MV-4-11 (cell line): ENCODE data around the gene KCTD17.
A peak's percentile ranks its signal among the peaks of the same experiment; 100 is the strongest.

Experiments
- DNase-seq: peaks from one replicate; lab custom pipeline; 2025; lab: John Stamatoyannopoulos, UW

The KCTD17 gene

DNA sequence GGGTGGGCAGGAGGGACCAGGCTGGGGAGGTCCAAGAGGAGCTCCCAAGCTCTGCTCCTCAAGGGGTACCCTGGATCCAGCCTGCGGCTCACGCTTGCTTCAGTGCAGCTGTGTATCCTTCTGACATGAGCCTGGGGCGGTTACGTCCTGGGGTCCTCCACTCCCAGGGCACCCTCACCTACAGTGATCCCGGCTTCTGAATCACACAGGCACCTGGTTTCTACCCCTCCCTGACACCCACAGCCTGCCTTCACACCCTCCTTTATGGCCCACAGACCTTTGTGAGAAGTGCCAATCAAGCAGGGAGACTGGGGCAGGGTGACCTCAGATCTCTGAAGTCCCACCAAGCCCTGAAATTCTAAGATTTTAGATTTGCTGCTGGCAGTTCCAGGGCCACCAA is 30.5 kb upstream of the KCTD17 start:
- DNase-seq, result no peak

DNA sequence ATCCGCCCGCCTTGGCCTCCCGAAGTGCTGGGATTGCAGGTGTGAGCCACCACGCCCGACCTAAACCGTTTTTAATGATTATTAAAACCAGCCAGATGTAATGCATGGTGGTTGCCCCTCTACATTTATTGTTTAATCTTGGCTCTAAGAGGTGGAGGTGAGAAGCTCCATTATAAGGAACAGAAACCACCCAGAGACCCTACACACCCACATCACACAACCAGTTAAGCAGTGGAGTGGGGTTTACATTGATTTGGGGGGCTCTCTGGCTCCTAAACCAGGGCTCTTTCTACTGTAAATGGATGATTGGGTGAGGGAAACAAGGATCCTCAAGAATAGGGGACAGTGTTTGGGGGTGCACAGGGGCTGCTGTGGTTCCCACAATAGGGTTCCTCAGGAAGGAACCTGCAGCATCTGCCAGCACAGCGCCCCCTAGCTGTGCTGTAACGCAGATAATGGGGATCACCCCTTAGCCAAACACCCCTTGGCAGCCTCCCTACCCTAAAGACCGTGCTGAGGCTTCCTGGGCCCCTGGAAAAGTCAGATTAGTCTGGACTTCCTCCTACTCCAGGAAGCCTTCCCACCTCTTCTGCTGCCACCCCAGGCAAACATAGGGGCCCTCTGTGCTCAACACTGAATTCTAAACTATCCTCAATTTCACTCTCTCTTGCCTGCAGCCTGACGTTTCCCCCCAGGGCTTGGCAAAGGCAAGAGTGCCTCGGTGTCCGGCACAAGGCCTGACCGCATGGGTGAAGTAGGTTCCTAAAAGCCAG is 29.6 kb upstream of the KCTD17 start:
- DNase-seq, result peak; percentile 16

DNA sequence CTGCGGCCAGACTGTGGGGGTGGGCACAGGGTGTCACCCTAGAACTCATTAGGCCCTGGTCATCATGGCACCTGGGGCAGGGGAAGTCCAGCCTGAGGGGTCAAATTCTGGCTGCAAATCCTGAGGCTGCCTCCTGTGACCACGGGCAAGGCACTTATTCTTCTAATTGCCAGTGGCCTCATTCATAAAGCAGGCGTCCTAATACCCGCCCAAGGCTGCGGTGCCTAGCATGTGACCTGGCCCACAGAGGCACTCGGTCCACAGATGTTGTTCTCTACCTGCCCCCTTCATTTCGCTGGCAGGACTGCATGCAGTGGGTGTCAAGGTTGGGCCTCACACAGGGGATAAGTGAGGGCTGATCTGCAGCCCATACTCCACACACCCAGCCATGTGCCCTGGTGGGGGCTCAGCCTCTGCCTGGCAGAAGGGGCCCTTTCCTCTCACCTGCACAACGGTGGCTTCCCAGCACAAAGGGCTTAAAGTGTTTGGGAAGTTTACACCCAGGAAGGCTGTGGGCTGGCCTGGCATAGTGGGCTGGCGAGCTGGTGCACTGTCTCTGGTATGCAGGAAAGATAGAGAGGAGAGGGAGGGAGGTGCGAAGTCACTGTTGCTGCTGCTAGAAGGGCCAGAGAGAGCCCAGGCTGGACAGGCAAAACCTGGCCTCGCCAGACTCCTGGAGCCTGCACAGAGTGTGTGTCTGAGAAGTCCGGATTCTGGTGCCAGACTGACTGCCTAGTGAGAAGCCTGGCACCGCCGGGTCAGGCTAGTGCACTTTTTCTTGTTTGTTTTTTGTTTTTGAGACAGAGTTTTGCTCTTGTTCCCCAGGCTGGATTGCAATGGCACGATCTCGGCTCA is 28.8 kb upstream of the KCTD17 start:
- DNase-seq, result no peak

DNA sequence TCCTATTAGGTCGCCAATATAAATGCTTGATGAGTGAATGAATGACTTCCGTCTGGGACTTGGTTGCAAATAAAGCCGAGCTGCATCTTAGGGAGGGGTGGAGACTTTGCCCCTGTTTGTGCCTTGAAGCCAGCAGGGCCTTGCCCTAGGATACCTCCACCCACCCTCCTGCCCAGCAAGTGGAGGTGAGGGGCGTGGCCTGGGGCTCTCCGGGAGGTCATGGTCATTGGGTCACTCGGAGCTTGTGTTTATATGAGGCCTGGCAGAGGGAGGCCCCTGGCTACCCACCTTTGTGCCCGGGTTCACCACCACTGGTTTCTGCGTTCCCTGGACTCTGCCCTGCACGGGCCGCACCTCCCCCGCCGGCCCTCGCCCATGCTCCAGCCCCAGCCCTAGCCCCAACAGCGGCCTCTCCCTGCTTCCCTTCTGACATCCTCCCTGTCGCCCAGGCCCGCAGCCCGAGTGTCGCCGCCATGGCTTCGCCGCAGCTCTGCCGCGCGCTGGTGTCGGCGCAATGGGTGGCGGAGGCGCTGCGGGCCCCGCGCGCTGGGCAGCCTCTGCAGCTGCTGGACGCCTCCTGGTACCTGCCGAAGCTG is 27.7 kb upstream of the KCTD17 start:
- DNase-seq, result no peak

DNA sequence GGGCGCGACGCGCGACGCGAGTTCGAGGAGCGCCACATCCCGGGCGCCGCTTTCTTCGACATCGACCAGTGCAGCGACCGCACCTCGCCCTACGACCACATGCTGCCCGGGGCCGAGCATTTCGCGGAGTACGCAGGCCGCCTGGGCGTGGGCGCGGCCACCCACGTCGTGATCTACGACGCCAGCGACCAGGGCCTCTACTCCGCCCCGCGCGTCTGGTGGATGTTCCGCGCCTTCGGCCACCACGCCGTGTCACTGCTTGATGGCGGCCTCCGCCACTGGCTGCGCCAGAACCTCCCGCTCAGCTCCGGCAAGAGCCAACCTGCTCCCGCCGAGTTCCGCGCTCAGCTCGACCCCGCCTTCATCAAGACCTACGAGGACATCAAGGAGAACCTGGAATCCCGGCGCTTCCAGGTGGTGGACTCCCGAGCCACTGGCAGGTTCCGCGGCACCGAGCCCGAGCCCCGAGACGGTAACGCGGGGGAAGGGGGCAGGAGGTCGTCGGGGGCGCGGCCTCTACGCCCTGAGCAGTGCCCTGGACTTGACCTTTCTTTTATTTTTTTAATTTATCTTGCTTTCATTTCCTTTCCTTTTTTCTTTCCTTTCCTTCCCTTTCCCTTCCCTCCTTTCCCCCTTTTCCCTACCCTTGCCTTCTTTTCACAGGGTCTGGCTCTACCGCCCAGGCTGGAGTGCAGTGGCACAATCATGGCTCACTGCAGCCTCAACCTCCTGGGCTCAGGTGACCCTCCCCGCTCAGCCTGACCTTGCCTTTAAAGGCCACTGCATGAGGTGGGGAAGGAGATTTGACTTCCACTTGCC is 27.0 kb upstream of the KCTD17 start:
- DNase-seq, result no peak

DNA sequence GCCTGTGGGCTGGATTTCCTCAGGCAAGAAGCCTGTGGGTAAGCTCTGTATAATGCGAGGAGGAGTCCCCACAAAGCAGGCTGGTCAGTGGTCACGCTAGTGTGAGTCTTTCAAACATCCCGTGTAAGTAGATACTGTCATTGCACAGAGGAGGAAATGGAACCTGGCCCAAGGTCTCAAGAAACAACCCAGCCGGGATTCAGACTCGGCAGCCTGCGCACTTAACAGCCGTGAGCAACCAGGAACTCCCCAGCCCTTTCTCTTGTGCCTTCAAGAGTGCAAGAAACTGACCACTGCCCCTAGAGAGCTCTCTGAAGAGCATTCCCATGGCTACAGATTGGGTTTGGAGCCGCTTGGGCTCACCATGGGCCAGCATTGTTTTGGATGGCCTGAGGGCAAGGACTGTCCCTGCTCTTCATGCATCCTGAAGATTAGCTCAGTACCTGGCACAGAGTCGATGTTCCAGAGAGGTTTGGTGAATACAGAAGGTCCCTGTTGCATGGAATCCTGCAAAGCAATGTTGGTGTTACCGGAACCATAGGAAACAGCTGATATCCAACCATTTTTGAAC is 26.0 kb upstream of the KCTD17 start:
- DNase-seq, result peak; percentile 14

DNA sequence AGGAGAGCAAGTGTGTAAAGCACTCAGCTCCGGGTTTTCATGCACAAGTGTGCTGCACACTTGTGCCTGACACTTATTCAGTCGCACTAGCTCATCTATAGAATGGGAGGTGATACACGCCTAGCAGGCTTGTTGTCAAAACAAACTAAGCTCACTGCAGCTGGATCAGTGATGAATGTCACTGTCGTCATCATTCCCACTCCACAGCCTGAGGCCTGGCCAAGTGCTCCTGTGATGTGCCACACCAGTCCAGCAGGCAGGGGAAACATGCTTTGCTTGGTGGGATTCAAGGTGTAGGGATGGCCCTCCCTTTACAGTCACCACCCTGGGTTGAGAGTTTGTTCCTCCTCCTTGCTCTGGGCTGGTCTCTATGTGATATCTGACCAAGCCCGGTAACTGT is 25.2 kb upstream of the KCTD17 start:
- no peak for DNase-seq

DNA sequence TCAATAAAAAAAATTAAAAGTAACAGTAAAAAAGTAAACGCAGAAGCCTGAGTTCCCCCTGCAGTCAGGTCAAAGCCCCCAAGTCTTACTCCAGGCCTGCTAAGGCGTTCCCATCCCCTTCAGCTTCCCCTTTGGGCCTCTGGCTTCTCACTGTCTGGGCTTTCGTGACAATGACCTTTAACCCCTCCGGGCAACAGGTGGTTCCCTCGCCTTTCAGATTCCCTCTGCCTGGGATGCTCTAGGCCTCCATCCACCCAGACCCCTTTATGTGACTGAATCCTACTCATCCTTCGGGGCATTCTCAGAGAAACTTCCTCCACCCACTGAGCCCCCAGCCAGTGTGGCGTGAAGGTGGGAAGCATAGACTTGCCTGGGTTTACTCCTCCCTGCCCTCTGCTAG is 24.0 kb upstream of the KCTD17 start:
- no peak for DNase-seq

DNA sequence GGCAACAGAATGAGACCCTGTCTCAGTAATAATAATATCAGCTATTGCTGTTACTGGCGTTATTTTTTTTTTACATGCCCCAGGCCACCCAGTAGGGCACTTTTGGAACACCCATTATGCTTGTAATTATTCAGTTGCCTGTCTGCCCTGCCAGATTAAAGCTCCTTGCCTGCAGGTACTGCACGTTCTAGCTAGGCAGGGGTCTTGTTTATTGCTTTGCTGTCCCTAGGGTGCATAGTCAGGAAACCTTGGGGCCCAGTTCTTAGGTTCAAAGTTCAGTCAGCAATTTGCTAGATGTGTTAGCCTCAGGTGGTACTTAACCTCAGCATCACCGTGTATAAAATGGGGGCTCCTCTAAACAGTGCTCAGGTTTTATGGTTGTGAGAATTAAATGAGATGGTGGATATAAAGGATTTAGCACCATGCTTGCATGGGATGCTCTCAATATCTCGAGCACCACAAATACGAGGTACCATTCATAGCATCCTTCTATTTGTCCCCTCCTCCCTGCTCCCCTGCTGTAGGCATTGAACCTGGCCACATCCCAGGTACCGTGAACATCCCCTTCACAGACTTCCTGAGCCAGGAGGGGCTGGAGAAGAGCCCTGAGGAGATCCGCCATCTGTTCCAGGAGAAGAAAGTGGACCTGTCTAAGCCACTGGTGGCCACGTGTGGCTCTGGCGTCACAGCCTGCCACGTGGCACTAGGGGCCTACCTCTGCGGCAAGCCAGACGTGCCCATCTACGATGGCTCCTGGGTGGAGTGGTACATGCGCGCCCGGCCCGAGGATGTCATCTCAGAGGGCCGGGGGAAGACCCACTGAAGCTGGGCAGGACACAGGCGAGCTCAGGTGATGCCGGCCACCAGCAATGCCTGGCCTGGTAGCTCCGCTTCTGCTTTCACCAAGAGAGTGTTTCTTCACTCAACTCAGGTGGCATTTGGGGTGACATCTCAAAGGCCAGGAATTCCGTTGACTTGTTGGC is 22.6 kb upstream of the KCTD17 start:
- no peak for DNase-seq

DNA sequence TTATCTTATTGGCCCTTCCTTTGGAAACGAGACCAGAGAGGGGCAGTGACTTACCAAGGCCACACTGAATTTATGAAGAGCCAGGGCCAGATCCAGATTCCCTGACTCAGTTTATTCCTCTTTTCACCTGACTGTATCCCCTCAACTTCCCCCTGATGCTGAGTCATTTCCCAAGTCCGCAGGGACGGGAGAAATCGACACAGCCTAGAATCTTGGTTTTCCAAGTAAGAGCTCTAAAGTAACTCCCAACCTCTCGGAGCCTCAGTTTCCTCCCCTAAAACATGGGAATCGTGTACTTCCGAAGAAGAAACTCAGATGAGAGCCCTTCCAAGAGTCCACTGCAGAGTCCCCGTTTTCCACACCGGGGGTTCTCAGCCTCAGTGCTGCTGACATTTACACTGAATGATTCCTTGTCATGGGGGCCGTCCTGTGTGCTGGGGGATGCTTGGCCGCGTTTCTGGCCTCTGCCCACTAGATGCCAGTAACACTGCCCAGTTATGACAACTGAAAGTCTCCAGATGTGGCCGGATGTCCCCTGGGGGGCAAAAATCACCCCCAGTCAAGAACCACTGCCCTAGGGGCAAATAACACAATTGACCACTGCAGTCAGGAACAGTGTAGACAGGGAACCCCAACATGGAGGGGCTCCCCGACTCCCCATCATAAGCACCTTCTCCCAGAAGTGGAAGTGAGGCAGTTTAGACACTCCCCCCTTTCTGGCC is 20.8 kb upstream of the KCTD17 start:
- no peak for DNase-seq

DNA sequence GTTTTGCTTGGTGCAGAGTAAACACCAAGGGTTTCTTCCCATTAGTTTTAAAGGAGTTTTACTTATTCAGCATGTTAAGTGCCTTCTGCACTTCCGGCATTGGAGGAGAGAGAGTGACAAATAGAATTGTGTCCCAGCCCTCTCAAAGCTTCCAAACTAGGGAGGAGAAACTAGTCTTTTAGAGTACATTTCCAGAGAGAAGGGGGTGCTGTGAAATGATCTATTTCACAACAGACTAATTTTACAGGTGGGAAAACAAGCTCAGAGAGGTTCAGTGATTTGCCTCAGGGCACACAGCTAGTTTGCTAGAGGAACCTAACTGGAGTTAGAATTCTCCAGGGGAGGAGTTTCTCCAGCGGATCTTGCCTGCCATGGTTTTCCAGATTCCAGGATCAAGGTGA is 19.4 kb upstream of the KCTD17 start:
- no peak for DNase-seq

DNA sequence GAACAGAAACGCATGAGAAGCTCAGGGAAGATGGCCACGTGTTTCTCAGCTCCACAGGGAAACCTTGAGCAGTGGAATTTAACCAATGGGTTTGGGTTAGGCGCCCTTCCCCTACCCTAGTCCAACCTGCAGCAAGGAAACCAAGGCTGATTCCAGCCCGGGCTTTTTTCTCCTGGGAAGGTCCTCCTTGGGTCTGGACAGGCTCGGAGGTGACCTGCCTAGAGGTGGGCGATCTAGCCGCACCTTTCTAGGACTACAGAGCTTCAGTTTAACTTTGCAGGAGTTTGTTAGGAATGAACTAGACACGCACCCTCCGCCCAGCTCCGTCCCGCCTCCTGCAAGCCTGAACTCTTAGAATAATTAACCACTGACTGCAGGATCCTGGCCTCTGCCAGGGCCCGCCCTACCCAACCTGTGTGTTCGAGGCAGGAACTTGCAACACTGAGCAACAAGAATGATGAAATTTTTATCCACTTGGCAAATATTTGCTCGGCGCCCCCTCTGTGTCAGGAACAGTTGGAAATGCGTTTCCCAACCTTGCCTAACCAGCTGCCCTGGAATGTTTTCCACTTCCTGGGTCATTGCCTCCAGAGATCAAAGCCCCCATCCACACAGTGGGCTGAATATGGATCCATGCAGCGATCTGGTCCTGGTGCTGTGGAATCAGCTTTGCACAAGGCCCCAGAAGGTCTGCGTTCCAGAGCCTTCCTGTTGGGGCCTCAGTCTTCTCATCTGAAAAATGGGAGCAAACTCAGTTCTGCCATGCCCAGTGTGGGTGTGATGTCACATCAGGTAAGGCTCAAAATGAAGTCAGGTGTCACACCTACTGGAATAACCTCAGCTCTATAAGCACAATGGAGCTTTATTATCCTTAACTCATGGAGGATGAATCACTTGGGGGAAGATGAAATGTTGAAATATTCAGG is 18.7 kb upstream of the KCTD17 start:
- peak; percentile 72 for DNase-seq

DNA sequence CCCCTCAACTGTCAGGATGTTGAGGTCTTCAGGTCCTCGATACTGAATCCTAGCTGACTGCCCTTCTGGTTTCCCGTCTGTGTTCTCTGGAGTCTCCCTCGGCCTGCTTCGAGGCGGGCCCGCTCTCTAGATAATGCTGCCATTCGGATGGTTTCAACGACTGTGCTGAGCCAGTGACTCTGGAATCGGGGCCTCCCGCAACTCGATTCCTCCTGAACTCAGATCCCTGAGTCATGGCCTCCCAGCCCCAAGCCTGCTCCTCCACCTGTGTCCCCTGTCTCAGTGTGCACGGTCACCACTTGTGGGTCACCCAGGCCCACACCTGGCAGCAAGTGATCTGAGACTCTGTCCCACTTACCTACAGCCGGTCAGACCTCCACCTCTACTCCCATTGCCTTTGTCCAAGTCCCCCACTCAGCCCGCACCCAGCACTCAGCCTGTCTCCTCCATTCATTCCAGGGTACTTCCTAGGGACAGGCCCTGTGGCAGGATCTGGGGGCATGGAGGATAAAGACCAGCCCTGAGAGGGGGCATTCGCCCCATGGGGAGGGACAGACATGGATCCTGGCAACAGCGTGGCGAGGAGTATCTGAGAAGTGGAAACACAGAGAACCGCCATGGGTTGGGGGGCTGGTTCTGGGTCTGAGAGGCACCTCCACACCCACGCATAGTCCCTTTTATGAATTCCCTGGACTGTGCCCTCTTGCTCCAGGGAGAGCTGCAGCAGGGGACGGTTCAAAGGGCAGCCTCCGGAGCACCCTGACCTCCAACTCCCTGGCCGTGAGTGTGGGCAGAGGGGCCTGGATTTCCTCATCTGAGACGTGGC is 17.7 kb upstream of the KCTD17 start:
- DNase-seq, result no peak

DNA sequence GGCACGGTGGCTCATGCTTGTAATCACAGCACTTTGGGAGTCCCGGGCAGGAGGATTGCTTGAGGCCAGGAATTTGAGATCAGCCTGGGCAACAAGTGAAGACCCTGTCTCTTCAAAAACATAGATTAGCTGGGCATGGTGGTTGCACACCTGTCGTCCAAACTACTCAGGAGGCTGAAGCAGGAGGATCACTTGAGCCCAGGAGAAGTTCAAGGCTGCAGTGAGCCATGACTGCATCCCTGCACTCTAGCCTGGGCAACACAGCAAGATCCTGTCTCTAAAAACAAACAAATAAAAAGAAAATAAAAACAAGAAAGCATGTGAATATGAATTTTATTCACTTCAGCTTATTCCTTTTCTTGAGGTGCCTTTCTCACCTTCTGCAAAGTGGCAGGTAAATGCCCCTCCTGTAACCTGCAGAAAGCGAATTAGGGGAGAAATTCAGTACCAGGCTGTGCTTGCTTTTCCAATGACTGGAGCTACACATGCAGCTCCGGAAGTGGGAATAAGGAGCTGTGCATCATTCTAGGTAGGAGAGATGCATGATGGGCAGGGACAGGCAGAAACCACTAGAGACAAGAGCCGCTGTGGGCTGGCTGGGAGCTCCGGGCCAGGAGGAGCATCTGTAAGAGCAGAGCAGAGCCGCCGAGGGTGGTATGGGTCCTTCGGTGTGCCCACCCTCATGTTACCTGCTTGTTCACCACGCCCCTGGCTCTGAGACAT is 14.7 kb upstream of the KCTD17 start:
- DNase-seq, result no peak

DNA sequence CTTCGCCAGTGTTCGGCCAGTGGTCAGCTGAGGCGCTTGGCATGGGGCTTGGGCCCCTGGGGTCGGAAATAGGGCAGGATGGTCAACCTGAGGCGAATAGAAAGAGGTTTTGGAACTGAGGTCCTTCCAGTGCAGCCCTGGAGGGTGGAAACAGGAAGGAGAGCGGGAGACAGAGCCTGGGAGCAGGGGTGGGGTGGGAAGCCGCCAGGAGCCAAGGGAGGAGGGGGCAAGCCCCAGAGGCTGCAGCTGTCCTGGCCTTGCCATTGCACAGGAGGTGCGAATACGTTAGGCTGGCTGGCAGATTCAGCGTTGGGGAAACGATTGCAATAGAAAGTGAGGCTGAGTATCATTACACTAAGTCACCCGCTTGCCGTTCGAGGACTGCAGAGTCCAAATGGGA is 13.9 kb upstream of the KCTD17 start:
- DNase-seq, result no peak

DNA sequence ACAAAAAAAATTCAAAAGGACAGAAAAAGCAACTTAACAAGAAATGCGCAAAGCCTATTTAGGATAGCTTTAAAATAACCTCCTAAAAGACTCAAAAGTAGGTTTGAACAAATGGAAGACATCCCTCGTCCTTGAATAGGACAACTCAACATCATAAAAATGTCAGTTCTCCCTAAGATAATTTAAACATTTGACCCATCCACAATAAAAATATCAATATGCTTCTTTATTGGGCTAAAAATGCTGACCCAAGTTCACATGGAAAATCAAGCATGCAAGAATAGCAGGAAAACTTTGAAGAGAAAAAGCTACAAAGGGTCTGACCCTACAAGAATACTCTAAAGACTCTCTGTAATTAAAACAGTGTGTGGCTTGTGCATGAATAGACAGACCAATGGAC is 12.1 kb upstream of the KCTD17 start:
- DNase-seq, result no peak

DNA sequence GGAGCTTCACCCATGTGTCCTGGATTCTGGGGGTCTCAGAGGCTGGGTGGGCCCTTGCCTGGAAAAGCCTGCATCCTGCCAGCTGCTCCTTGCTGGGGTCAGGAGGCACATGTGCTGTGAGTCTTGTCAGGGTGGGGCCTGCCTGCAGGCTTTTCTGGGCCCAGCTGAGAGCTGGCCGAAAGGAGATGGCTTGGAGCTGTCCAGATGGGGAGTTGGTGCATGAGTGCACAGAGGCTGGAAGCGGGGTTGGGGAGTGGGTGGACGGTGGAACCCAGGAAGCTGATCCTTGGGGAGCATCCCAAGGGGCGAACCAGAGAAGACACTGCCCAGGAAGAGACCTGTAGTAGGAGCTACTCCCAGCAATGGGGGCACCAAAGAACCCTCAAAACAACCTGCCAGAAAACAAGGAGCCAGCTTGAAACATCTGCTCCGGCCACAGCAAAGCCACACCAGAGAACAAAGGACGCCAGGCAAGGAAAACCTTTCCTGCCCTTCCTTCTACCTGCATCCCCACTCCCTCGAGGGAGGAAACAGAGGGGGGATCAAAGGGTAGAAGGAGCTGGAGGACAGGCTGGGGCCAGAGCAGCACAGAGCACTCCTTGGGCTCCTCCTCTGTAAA is 8.2 kb upstream of the KCTD17 start:
- no peak for DNase-seq
